GM19438 (cell line): Measurements from ENCODE around the gene MARK3.
A peak's percentile ranks its signal among the peaks of the same experiment; 100 is the strongest.
"Not testable (repeated sequence)": the region's sequence is repeated elsewhere in the genome, so short reads cannot be mapped to it uniquely, and the experiment has no call there.

ENCODE experiments used
- ATAC-seq: cut with Tn5 transposase; IDR thresholded peaks from one replicate; pipeline ENCODE4 v1.9.1; 2021; ENCODE audit warnings: low read depth; ENCODE audit not compliant: unreplicated experiment

Gene MARK3

GRCh38 chr14:103521951-103522563 is 136.8 kb downstream of the MARK3 start:
- ATAC-seq, result no peak

- no peak for ATAC-seq
Observed at GRCh38 chr14:103522649-103523574, 137.7 kb downstream of the MARK3 start, which contains the start of gene CKB. Gene CKB (minus strand): TSS chr14:103522830. CDS start chr14:103522493, 337 bp downstream.

- ATAC-seq, result no peak
Observed at GRCh38 chr14:103523575-103523954, 138.3 kb downstream of the MARK3 start.

- no peak for ATAC-seq
Observed at GRCh38 chr14:103524002-103524935, 139.1 kb downstream of the MARK3 start.

- ATAC-seq, result not testable (repeated sequence)
Observed at GRCh38 chr14:103525430-103526246, 140.4 kb downstream of the MARK3 start.

GRCh38 chr14:103526247-103526913 is 141.2 kb downstream of the MARK3 start:
- ATAC-seq, result no peak

GRCh38 chr14:103526914-103527248 is 141.7 kb downstream of the MARK3 start:
- no peak for ATAC-seq

- peak; percentile 56 for ATAC-seq
Observed at GRCh38 chr14:103527408-103528145, 142.4 kb downstream of the MARK3 start.

- no peak for ATAC-seq
Observed at GRCh38 chr14:103528146-103528586, 143.0 kb downstream of the MARK3 start.

GRCh38 chr14:103528587-103529382 is 143.6 kb downstream of the MARK3 start, which contains the start of gene TRMT61A:
Gene TRMT61A (plus strand): TSS chr14:103529196. CDS start chr14:103529979, 783 bp downstream.
- ATAC-seq, result peak; percentile 48

GRCh38 chr14:103529383-103530365 is 144.5 kb downstream of the MARK3 start:
- no peak for ATAC-seq

- ATAC-seq, result no peak
Observed at GRCh38 chr14:103530390-103530789, 145.2 kb downstream of the MARK3 start.

GRCh38 chr14:103530831-103531230 is 145.6 kb downstream of the MARK3 start:
- ATAC-seq, result no peak

- no peak for ATAC-seq
Observed at GRCh38 chr14:103531421-103532215, 146.4 kb downstream of the MARK3 start.

- ATAC-seq, result no peak
Observed at GRCh38 chr14:103532216-103533136, 147.3 kb downstream of the MARK3 start.
